ENCODE results near the gene POLN. TPM values are rescaled to one million over a fixed set of nuclear protein-coding genes. Genes with fewer than 3 reads are reported as not detected.

Gene POLN
- total and polyA plus RNA-seq, 2 experiments from 2014 or later: 1.7 to 2.0 TPM

- H3K4me1 ChIP-seq (ENCODE audit: insufficient read depth): no peaks in the 10 kb centered on the region
- no peak overlapping the region for H3K4me2 ChIP-seq
- H3K27me3 ChIP-seq: no peaks in the 10 kb centered on the region
- no peak overlapping the region for H3K4me3 ChIP-seq
- H3K9me3 ChIP-seq (ENCODE audit: low read depth): no peaks in the 10 kb centered on the region
- no peaks in the 10 kb centered on the region for H3K9me2 ChIP-seq (replicated peaks; ENCODE audit: insufficient read depth)
- H3K36me3 ChIP-seq (replicated peaks; ENCODE audit: insufficient read depth, low read depth): no peaks in the 10 kb centered on the region
- H3K27ac ChIP-seq: no peak overlapping the region
- no peaks in the 10 kb centered on the region for H4K20me1 ChIP-seq (ENCODE audit: insufficient read depth, poor library complexity, severe bottlenecking)
- no peak for TF ChIP-seq CTCF (IDR thresholded peaks at IDR 0.05; ENCODE audit: poor library complexity)
- no peak for TF ChIP-seq EZH2 (IDR thresholded peaks at IDR 0.05; ENCODE audit: borderline replicate concordance)
- TF ChIP-seq EZH2phosphoT487 (IDR thresholded peaks at IDR 0.05; ENCODE audit: low read depth, severe bottlenecking, unreplicated experiment): no peak
- no peak overlapping the region for H2AFZ ChIP-seq
- no peaks in the 10 kb centered on the region for H3K79me2 ChIP-seq
- DNase-seq (ENCODE audit: low spot score): no peak
- 85% methylated on average over 6 of the region's 6 CpGs for WGBS (ENCODE audit: low lambda C conversion rate, missing lambda C conversion rate)
Measured at GRCh38 chr4:2083826-2084160, 158.1 kb downstream of the POLN start.

- Histone ChIP-seq H3K27me3 (no peaks in the 10 kb centered on the region), H3K9me3 (ENCODE audit: low read depth) (no peaks in the 10 kb centered on the region), H3K79me2 (no peaks in the 10 kb centered on the region), H3K4me2 (no peak overlapping the region), H4K20me1 (ENCODE audit: insufficient read depth, poor library complexity, severe bottlenecking) (no peaks in the 10 kb centered on the region), H3K4me3 (no peak overlapping the region), H3K27ac (no peak overlapping the region), H3K4me1 (ENCODE audit: insufficient read depth) (no peaks in the 10 kb centered on the region), H3K36me3 (replicated peaks; ENCODE audit: insufficient read depth, low read depth) (no peaks in the 10 kb centered on the region), H2AFZ (no peak overlapping the region), H3K9me2 (replicated peaks; ENCODE audit: insufficient read depth) (no peaks in the 10 kb centered on the region)
- 84% methylated on average over 15 of the region's 15 CpGs for WGBS (ENCODE audit: low lambda C conversion rate, missing lambda C conversion rate)
- TF ChIP-seq EZH2 (IDR thresholded peaks at IDR 0.05; ENCODE audit: borderline replicate concordance): no peak
- DNase-seq (ENCODE audit: low spot score): no peak
Measured at GRCh38 chr4:2083116-2083825, 158.7 kb downstream of the POLN start.

- Histone ChIP-seq H3K9me2 (replicated peaks; ENCODE audit: insufficient read depth) (no peaks in the 10 kb centered on the region), H4K20me1 (ENCODE audit: insufficient read depth, poor library complexity, severe bottlenecking) (no peaks in the 10 kb centered on the region), H3K4me1 (ENCODE audit: insufficient read depth) (no peaks in the 10 kb centered on the region), H3K27ac (no peak overlapping the region), H3K79me2 (no peaks in the 10 kb centered on the region), H3K36me3 (replicated peaks; ENCODE audit: insufficient read depth, low read depth) (no peaks in the 10 kb centered on the region), H3K9me3 (ENCODE audit: low read depth) (no peaks in the 10 kb centered on the region), H3K27me3 (no peaks in the 10 kb centered on the region), H2AFZ (no peak overlapping the region), H3K4me3 (no peak overlapping the region), H3K4me2 (no peak overlapping the region)
- DNase-seq (ENCODE audit: low spot score): no peak
- no peak for TF ChIP-seq EZH2 (IDR thresholded peaks at IDR 0.05; ENCODE audit: borderline replicate concordance)
- 93% methylated on average over 4 of the region's 4 CpGs for WGBS (ENCODE audit: low lambda C conversion rate, missing lambda C conversion rate)
Measured at GRCh38 chr4:2082627-2083026, 159.3 kb downstream of the POLN start.

- Histone ChIP-seq H3K36me3 (replicated peaks; ENCODE audit: insufficient read depth, low read depth) (no peaks in the 10 kb centered on the region), H3K27ac (no peak overlapping the region), H2AFZ (no peak overlapping the region), H3K4me2 (no peak overlapping the region), H3K9me2 (replicated peaks; ENCODE audit: insufficient read depth) (no peaks in the 10 kb centered on the region), H4K20me1 (ENCODE audit: insufficient read depth, poor library complexity, severe bottlenecking) (no peaks in the 10 kb centered on the region), H3K79me2 (no peaks in the 10 kb centered on the region), H3K9me3 (ENCODE audit: low read depth) (no peaks in the 10 kb centered on the region), H3K27me3 (no peaks in the 10 kb centered on the region), H3K4me1 (ENCODE audit: insufficient read depth) (no peaks in the 10 kb centered on the region), H3K4me3 (no peak overlapping the region)
- no peak for DNase-seq (ENCODE audit: low spot score)
- WGBS (ENCODE audit: low lambda C conversion rate, missing lambda C conversion rate): 86% methylated on average over 3 of the region's 3 CpGs
- TF ChIP-seq EZH2 (IDR thresholded peaks at IDR 0.05; ENCODE audit: borderline replicate concordance) (no peak), EZH2phosphoT487 (IDR thresholded peaks at IDR 0.05; ENCODE audit: low read depth, severe bottlenecking, unreplicated experiment) (no peak), CTCF (IDR thresholded peaks at IDR 0.05; ENCODE audit: poor library complexity) (no peak)
Measured at GRCh38 chr4:2082118-2082517, 159.8 kb downstream of the POLN start.
